PC-3 (cell line): Measurements from ENCODE around the gene GNB3. TPM values are rescaled to one million over a fixed set of nuclear protein-coding genes. Genes with fewer than 3 reads are reported as not detected.

Source experiments
- ATAC-seq: fragments of 200-7000 bp; cut with Tn5 transposase; 2 replicates; pipeline ENCODE4 v1.9.1; 2020; ENCODE audit warnings: mild to moderate bottlenecking, moderate library complexity
- BruUV-seq: library from RNA; stranded (reverse); fragments of 400-500 nt; replicated peaks from 2 replicates; lab custom pipeline; 2021; lab: Mats Ljungman, UMichigan
- CTCF ChIA-PET: fragments of 300-600 bp; sonication (Branson Sonifier 250); formaldehyde crosslinking; loops from one replicate; lab custom pipeline; 2022; ENCODE audit warnings: antibody characterized with exemption; lab: Charles Lee
- POLR2A ChIA-PET: fragments of 300-600 bp; sonication (Branson Sonifier 250); formaldehyde crosslinking; loops from one replicate; lab custom pipeline; 2022; ENCODE audit warnings: antibody characterized with exemption; ENCODE audit not compliant: unreplicated experiment; lab: Charles Lee
- DNase-seq: peaks from one replicate; pipeline ENCODE4 v3.0.0-alpha.2; 2015
- H2AFZ ChIP-seq: fragments of 300-600 bp; sonication (generic); 2 replicates; pipeline ENCODE4 v1.6.0; 2016; ENCODE audit warnings: antibody characterized with exemption, low read length
- H3F3A ChIP-seq: fragments of 300-600 bp; sonication (generic); one replicate; pipeline ENCODE4 v1.6.0; 2017; ENCODE audit warnings: antibody characterized with exemption, low read length, control low read depth, mild to moderate bottlenecking; ENCODE audit not compliant: unreplicated experiment
- H3K27ac ChIP-seq: fragments of 300-600 bp; sonication (generic); 2 replicates; pipeline ENCODE4 v1.5.1; 2016; ENCODE audit warnings: mild to moderate bottlenecking, low read length
- H3K27me3 ChIP-seq: fragments of 300-600 bp; sonication (generic); 2 replicates; pipeline ENCODE4 v1.6.1; 2016; ENCODE audit warnings: low read length, mixed read lengths
- H3K36me3 ChIP-seq: fragments of 300-600 bp; sonication (generic); 2 replicates; pipeline ENCODE4 v1.6.1; 2016; ENCODE audit warnings: low read depth, mixed run types, low read length, mixed read lengths
- H3K4me1 ChIP-seq: fragments of 300-600 bp; sonication (generic); 2 replicates; pipeline ENCODE4 v1.5.1; 2016; ENCODE audit warnings: low read length; ENCODE audit not compliant: insufficient read depth
- H3K4me2 ChIP-seq: fragments of 300-600 bp; sonication (generic); 2 replicates; pipeline ENCODE4 v1.6.0; 2016; ENCODE audit warnings: low read length
- H3K4me3 ChIP-seq: fragments of 300-600 bp; sonication (generic); 2 replicates; pipeline ENCODE4 v1.5.1; 2016; ENCODE audit warnings: mild to moderate bottlenecking, low read length, mixed read lengths
- H3K79me2 ChIP-seq: fragments of 300-600 bp; sonication (generic); 2 replicates; pipeline ENCODE4 v1.6.1; 2017; ENCODE audit warnings: low read length, mixed read lengths
- H3K9ac ChIP-seq: fragments of 300-600 bp; sonication (generic); 2 replicates; pipeline ENCODE4 v1.6.0; 2016; ENCODE audit warnings: mild to moderate bottlenecking, low read length
- H3K9me2 ChIP-seq: fragments of 300-600 bp; sonication (generic); replicated peaks from 2 replicates; pipeline ENCODE4 v1.6.1; 2016; ENCODE audit warnings: mixed run types, low read length, mixed read lengths
- H3K9me3 ChIP-seq: fragments of 300-600 bp; sonication (generic); 2 replicates; pipeline ENCODE4 v1.6.1; 2016; ENCODE audit warnings: low read length, mixed read lengths
- H4K20me1 ChIP-seq: fragments of 300-600 bp; sonication (generic); 2 replicates; pipeline ENCODE4 v1.6.1; 2016; ENCODE audit warnings: low read length, mixed read lengths
- EZH2 ChIP-seq: fragments of 300-600 bp; sonication (generic); IDR thresholded peaks from one replicate; pipeline ENCODE4 v1.6.1; 2017; ENCODE audit warnings: antibody characterized with exemption, mild to moderate bottlenecking, low read length; ENCODE audit not compliant: unreplicated experiment
- EZH2phosphoT487 ChIP-seq: fragments of 300-600 bp; sonication (generic); IDR thresholded peaks from 2 replicates; pipeline ENCODE4 v1.6.1; 2018; ENCODE audit warnings: mild to moderate bottlenecking, antibody characterized with exemption, low read length, borderline replicate concordance
- intact Hi-C: fragments of 100-400 bp; cut with micrococcal nuclease; formaldehyde crosslinking; loops from 2 replicates; pipeline ENCODE4 v1.9.0; 2023
- total RNA-seq: library from RNA; depleted of rRNA; stranded (reverse); fragments of >200 nt; gene quantifications from 2 replicates; pipeline ENCODE4 v1.2.3, GENCODE V29; 2014
- TF ChIP-seq, protein P1 (sequence below): fragments of 300-600 bp; sonication (generic); conservative IDR thresholded peaks from 2 replicates; pipeline ENCODE4 v1.5.1; 2017; ENCODE audit warnings: antibody characterized with exemption, low read depth, mild to moderate bottlenecking, low read length

GNB3 gene
- total RNA-seq, 1 experiment from 2014 or later: not detected

- Histone ChIP-seq H3K79me2 (peaks cover 6% of the 10 kb centered on the region), H3K27ac (no peak overlapping the region), H3K9ac (no peak overlapping the region), H4K20me1 (no peaks in the 10 kb centered on the region), H3K27me3 (no peaks in the 10 kb centered on the region), H3K9me3 (no peaks in the 10 kb centered on the region), H2AFZ (no peak overlapping the region), H3F3A (no peaks in the 10 kb centered on the region), H3K36me3 (peaks cover 34% of the 10 kb centered on the region), H3K4me3 (no peak overlapping the region), H3K4me2 (no peak overlapping the region), H3K4me1 (no peaks in the 10 kb centered on the region), H3K9me2 (no peaks in the 10 kb centered on the region)
- ChIA-PET CTCF (no interaction called here), POLR2A (no interaction called here)
- no TSS peak for BruUV-seq
- ATAC-seq (no peak), DNase-seq (no peak)
- TF ChIP-seq EZH2 (no peak), EZH2phosphoT487 (no peak)
- TF ChIP-seq, protein P1, sequence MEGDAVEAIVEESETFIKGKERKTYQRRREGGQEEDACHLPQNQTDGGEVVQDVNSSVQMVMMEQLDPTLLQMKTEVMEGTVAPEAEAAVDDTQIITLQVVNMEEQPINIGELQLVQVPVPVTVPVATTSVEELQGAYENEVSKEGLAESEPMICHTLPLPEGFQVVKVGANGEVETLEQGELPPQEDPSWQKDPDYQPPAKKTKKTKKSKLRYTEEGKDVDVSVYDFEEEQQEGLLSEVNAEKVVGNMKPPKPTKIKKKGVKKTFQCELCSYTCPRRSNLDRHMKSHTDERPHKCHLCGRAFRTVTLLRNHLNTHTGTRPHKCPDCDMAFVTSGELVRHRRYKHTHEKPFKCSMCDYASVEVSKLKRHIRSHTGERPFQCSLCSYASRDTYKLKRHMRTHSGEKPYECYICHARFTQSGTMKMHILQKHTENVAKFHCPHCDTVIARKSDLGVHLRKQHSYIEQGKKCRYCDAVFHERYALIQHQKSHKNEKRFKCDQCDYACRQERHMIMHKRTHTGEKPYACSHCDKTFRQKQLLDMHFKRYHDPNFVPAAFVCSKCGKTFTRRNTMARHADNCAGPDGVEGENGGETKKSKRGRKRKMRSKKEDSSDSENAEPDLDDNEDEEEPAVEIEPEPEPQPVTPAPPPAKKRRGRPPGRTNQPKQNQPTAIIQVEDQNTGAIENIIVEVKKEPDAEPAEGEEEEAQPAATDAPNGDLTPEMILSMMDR: no peak
- intact Hi-C loops: no loop called here
Observed at GRCh38 chr12:6860116-6860515, 19.4 kb downstream of the GNB3 start.

DNA sequence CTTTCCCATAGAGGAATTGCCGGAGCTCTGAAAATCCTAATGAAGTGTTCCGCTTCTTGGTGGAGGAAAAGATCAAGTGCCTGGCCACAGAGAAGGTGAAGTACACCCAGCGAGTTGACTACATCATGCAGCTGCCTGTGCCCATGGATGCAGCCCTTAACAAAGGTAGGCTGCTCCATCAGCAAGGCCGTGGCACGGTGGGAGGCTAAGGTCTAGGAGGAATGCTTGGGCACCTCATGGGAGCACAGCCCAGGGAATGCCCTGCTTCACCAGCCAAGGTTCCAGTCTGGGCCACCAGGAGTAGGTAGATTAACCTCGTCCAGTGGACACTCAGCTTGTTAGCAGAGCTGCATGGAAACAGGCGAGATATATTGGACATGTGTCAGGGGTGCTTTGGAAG is 20.2 kb downstream of the GNB3 start:
- intact Hi-C loops: no loop called here
- no peak for DNase-seq
- Histone ChIP-seq H3K9me3 (no peaks in the 10 kb centered on the region), H3K4me1 (no peaks in the 10 kb centered on the region), H3K27ac (no peak overlapping the region), H3K4me2 (no peak overlapping the region), H2AFZ (no peak overlapping the region), H3K4me3 (no peak overlapping the region), H4K20me1 (no peaks in the 10 kb centered on the region), H3K79me2 (no peaks in the 10 kb centered on the region), H3K27me3 (no peaks in the 10 kb centered on the region), H3K9ac (no peak overlapping the region), H3K36me3 (peaks cover 30% of the 10 kb centered on the region), H3F3A (no peaks in the 10 kb centered on the region), H3K9me2 (no peaks in the 10 kb centered on the region)
- CTCF ChIA-PET: no interaction called here
- BruUV-seq: no TSS peak
- TF ChIP-seq, protein P1: no peak
- TF ChIP-seq EZH2phosphoT487 (no peak), EZH2 (no peak)
- ATAC-seq: no peak
- POLR2A ChIA-PET: no interaction called here

GRCh38 chr12:6861391-6861790 is 20.7 kb downstream of the GNB3 start:
- ATAC-seq (no peak), DNase-seq (no peak)
- Histone ChIP-seq H3K4me2 (no peak overlapping the region), H3K27me3 (no peaks in the 10 kb centered on the region), H3K27ac (no peak overlapping the region), H3K79me2 (no peaks in the 10 kb centered on the region), H3K4me3 (no peak overlapping the region), H3K9ac (no peak overlapping the region), H3F3A (no peaks in the 10 kb centered on the region), H3K9me3 (no peaks in the 10 kb centered on the region), H3K36me3 (peaks cover 30% of the 10 kb centered on the region), H4K20me1 (no peaks in the 10 kb centered on the region), H2AFZ (no peak overlapping the region), H3K9me2 (no peaks in the 10 kb centered on the region), H3K4me1 (peaks cover under 1% of the 10 kb centered on the region; the same call in 1 of the 2 replicates)
- CTCF ChIA-PET: interaction anchor here (0.6 kb wide), 1 partner anchor 11 kb away, joined by 5 read pairs; no protein-coding TSS in a partner anchor
- POLR2A ChIA-PET: no interaction called here
- intact Hi-C loops: no loop called here
- no peak for TF ChIP-seq EZH2
- TF ChIP-seq, protein P1: no peak
- no peak for TF ChIP-seq EZH2phosphoT487
- BruUV-seq: no TSS peak
